Mammary epithelial cell (primary cell): ENCODE measurements around the gene RHNO1.

Experiments used
- EZH2 ChIP-seq: IDR thresholded peaks from 2 replicates; pipeline ENCODE4 v1.6.1; 2012; ENCODE audit warnings: low read length, inconsistent platforms, borderline replicate concordance
- TF ChIP-seq, protein P1 (sequence below), 2 donors: IDR thresholded peaks in 1 of 2; conservative IDR thresholded peaks in 1 of 2; 2 replicates each; pipeline ENCODE4 v1.5.1; 2011 to 2012; ENCODE audit warnings: inconsistent platforms in 2 of 2, low read length in 2 of 2, mild to moderate bottlenecking in 2 of 2, control low read depth in 1 of 2, low read depth in 1 of 2; ENCODE audit not compliant: insufficient read depth in 1 of 2; ENCODE audit errors: extremely low read depth in 1 of 2

DNA sequence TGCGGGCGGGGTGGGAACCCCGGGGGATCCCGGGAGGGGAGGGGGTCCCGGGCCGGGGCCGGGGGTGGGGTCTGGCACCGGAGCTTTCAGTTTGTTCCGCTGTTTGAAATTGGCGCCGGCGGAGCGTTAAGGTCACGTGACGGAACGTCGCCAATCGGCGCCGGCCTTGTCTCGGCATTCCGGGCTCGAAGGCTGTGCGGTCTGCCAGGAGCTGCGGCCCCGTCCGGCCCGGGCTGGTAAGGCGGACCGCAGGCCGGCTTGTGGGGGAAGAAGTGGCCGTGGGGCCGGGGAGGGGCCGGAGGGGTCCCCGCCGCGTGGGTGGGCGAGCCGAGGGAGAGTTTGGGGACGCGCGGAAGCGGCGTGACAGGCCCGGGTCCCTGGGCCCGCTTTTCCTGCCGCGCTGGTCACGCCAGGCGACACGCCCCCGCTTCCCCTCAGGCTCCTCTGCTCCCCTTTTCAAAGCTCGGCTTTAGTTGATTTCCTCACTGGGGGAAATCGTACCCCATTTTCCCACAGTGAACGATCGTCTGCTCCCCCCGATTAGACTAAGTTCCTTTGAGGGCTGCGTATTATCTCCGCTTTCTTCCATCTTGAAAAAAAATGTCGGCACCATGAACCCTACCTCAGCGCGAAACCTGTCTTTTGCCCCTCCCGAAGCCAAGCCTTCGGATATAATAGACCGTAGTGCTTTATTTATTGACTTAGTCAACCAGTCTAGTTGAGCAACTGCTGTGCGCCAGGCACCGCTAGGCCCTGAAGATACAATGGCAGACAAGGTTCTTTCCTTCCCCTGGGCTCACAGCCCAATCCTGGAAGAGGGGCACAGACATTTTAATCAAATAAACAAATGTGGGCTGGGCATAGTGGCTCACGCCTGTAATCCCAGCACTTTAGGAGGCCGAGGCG lies at the start of gene RHNO1, which contains the start of gene FOXM1:
- TF ChIP-seq, protein P1, sequence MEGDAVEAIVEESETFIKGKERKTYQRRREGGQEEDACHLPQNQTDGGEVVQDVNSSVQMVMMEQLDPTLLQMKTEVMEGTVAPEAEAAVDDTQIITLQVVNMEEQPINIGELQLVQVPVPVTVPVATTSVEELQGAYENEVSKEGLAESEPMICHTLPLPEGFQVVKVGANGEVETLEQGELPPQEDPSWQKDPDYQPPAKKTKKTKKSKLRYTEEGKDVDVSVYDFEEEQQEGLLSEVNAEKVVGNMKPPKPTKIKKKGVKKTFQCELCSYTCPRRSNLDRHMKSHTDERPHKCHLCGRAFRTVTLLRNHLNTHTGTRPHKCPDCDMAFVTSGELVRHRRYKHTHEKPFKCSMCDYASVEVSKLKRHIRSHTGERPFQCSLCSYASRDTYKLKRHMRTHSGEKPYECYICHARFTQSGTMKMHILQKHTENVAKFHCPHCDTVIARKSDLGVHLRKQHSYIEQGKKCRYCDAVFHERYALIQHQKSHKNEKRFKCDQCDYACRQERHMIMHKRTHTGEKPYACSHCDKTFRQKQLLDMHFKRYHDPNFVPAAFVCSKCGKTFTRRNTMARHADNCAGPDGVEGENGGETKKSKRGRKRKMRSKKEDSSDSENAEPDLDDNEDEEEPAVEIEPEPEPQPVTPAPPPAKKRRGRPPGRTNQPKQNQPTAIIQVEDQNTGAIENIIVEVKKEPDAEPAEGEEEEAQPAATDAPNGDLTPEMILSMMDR (conservative IDR thresholded peaks at IDR 0.05 in 1 of 2, IDR thresholded peaks at IDR 0.05 in 1 of 2; ENCODE audit: extremely low read depth in 1 of 2, insufficient read depth in 1 of 2, low read depth in 1 of 2, low read length in 2 of 2) = no peak
- no peak for TF ChIP-seq EZH2
